Activated naive CD8-positive, alpha-beta T cell treated with anti-CD3 and anti-CD28 coated beads, Interleukin-2, amount 50 U/mL, for 24 hours (primary cell): ENCODE data around the gene PDE4C.

Experiments used
- ATAC-seq: fragments of 150-1000 bp; cut with Tn5 transposase; one replicate; pipeline ENCODE4 v1.10.0; 2021
- DNase-seq: peaks from one replicate; pipeline ENCODE4 v3.0.0; 2021
- H3K27ac Mint-ChIP-seq: one replicate; pipeline ENCODE4 v1.8.0; 2021; ENCODE audit warnings: mild to moderate bottlenecking, mixed read lengths
- H3K27me3 Mint-ChIP-seq: one replicate; pipeline ENCODE4 v1.8.0; 2021; ENCODE audit warnings: mixed read lengths
- H3K36me3 Mint-ChIP-seq: one replicate; pipeline ENCODE4 v1.8.0; 2021; ENCODE audit warnings: low read depth, mixed read lengths
- H3K4me1 Mint-ChIP-seq: one replicate; pipeline ENCODE4 v1.8.0; 2021; ENCODE audit warnings: mixed read lengths
- H3K4me3 Mint-ChIP-seq: one replicate; pipeline ENCODE4 v1.8.0; 2021; ENCODE audit warnings: mild to moderate bottlenecking, moderate library complexity, mixed read lengths
- H3K9me3 Mint-ChIP-seq: one replicate; pipeline ENCODE4 v1.8.0; 2021; ENCODE audit warnings: mixed read lengths

The PDE4C gene

GRCh38 chr19:18183529-18183928 lies 42.7 kb downstream of the PDE4C start:
- Mint-ChIP-seq H3K27me3 (no peaks in the 10 kb centered on the region), H3K27ac (no peak overlapping the region), H3K9me3 (no peaks in the 10 kb centered on the region), H3K4me1 (peaks cover 2% of the 10 kb centered on the region), H3K36me3 (no peaks in the 10 kb centered on the region), H3K4me3 (no peak overlapping the region)
- ATAC-seq (no peak), DNase-seq (no peak)

- peaks cover 7% of the 10 kb centered on the region for H3K4me1 Mint-ChIP-seq
Measured at GRCh38 chr19:18179957-18180356, 46.3 kb downstream of the PDE4C start.

GRCh38 chr19:18176367-18177310 lies 49.6 kb downstream of the PDE4C start:
- DNase-seq (no peak), ATAC-seq (no peak)
- peak overlapping the region; percentile 14 for H3K4me3 Mint-ChIP-seq
- H3K9me3 Mint-ChIP-seq, result no peaks in the 10 kb centered on the region
- peaks cover 6% of the 10 kb centered on the region for H3K36me3 Mint-ChIP-seq
- H3K27me3 Mint-ChIP-seq, result no peaks in the 10 kb centered on the region
- H3K27ac Mint-ChIP-seq, result no peak overlapping the region
- H3K4me1 Mint-ChIP-seq, result peaks cover 30% of the 10 kb centered on the region

More at GRCh38 chr19:18179957-18180356, 46.3 kb downstream of the PDE4C start:
- Mint-ChIP-seq H3K27ac (no peak overlapping the region), H3K4me3 (no peak overlapping the region), H3K36me3 (peaks cover 5% of the 10 kb centered on the region), H3K27me3 (no peaks in the 10 kb centered on the region), H3K9me3 (no peaks in the 10 kb centered on the region)
- no peak for ATAC-seq
- DNase-seq, result no peak

- Mint-ChIP-seq H3K36me3 (peaks cover 9% of the 10 kb centered on the region), H3K4me3 (peak overlapping the region; percentile 81), H3K27me3 (no peaks in the 10 kb centered on the region), H3K27ac (no peak overlapping the region), H3K4me1 (peaks cover 34% of the 10 kb centered on the region), H3K9me3 (no peaks in the 10 kb centered on the region)
- no peak for ATAC-seq
- no peak for DNase-seq
Measured at GRCh38 chr19:18174983-18175382, 51.3 kb downstream of the PDE4C start.
